H1 (cell line): ENCODE results near the gene SLC6A3.

Experiments
- GABPA ChIP-seq: IDR thresholded peaks from 2 replicates; pipeline ENCODE4 v1.6.1; 2011; ENCODE audit warnings: mild to moderate bottlenecking, low read length, moderate library complexity, borderline replicate concordance; ENCODE audit not compliant: insufficient read depth
- NRF1 ChIP-seq: IDR thresholded peaks from 2 replicates; pipeline ENCODE4 v1.6.1; 2011; ENCODE audit warnings: mild to moderate bottlenecking, low read depth, low read length, improper control_type of control experiment
- POLR2A ChIP-seq, 2 experiments: IDR thresholded peaks; 1 replicate in 1 of 2; 2 replicates in 1 of 2; pipeline ENCODE4 v1.6.1; 2011; ENCODE audit warnings: low read depth in 2 of 2, low read length in 2 of 2, mild to moderate bottlenecking in 2 of 2; ENCODE audit errors: control extremely low read depth in 1 of 2
- RFX5 ChIP-seq: IDR thresholded peaks from 2 replicates; pipeline ENCODE4 v1.6.1; 2011; ENCODE audit warnings: low read depth, low read length, improper control_type of control experiment, borderline replicate concordance
- SIN3A ChIP-seq, 2 experiments: IDR thresholded peaks in 1 of 2; conservative IDR thresholded peaks in 1 of 2; 2 replicates each; pipeline ENCODE4 v1.6.1; 2011 to 2012; ENCODE audit warnings: low read length in 2 of 2, improper control_type of control experiment in 1 of 2, low read depth in 1 of 2, mild to moderate bottlenecking in 1 of 2
- USF2 ChIP-seq: IDR thresholded peaks from 2 replicates; pipeline ENCODE4 v1.6.1; 2011; ENCODE audit warnings: low read length, improper control_type of control experiment
- YY1 ChIP-seq: IDR thresholded peaks from 2 replicates; pipeline ENCODE4 v1.6.1; 2011; ENCODE audit warnings: low read depth, mild to moderate bottlenecking, low read length
- ZNF274 ChIP-seq: IDR thresholded peaks from 2 replicates; pipeline ENCODE4 v1.7.0; 2012; ENCODE audit warnings: low read length, borderline replicate concordance; ENCODE audit errors: extremely low read depth
- TF ChIP-seq, protein P1 (sequence below), 3 experiments: IDR thresholded peaks; 1 replicate in 2 of 3; 2 replicates in 1 of 3; pipeline versions ENCODE4 v1.5.1 to v1.6.1; 2011; ENCODE audit warnings: low read length in 3 of 3, mild to moderate bottlenecking in 3 of 3, inconsistent platforms in 2 of 3, low read depth in 1 of 3, moderate library complexity in 1 of 3; ENCODE audit not compliant: insufficient read depth in 1 of 3; ENCODE audit errors: control extremely low read depth in 1 of 3

- TF ChIP-seq ZNF274 (no peak), YY1 (no peak), POLR2A (IDR thresholded peaks at IDR 0.05; ENCODE audit: control extremely low read depth in 1 of 2, low read depth in 2 of 2, low read length in 2 of 2) (no peak), SIN3A (conservative IDR thresholded peaks at IDR 0.05 in 1 of 2, IDR thresholded peaks at IDR 0.05 in 1 of 2; ENCODE audit: low read depth in 1 of 2, low read length in 2 of 2) (no peak), RFX5 (no peak), GABPA (no peak), NRF1 (no peak), USF2 (no peak)
- TF ChIP-seq, protein P1, sequence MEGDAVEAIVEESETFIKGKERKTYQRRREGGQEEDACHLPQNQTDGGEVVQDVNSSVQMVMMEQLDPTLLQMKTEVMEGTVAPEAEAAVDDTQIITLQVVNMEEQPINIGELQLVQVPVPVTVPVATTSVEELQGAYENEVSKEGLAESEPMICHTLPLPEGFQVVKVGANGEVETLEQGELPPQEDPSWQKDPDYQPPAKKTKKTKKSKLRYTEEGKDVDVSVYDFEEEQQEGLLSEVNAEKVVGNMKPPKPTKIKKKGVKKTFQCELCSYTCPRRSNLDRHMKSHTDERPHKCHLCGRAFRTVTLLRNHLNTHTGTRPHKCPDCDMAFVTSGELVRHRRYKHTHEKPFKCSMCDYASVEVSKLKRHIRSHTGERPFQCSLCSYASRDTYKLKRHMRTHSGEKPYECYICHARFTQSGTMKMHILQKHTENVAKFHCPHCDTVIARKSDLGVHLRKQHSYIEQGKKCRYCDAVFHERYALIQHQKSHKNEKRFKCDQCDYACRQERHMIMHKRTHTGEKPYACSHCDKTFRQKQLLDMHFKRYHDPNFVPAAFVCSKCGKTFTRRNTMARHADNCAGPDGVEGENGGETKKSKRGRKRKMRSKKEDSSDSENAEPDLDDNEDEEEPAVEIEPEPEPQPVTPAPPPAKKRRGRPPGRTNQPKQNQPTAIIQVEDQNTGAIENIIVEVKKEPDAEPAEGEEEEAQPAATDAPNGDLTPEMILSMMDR (IDR thresholded peaks at IDR 0.05; ENCODE audit: control extremely low read depth in 1 of 3, insufficient read depth in 1 of 3, low read depth in 1 of 3, low read length in 3 of 3) = no peak
Observed at GRCh38 chr5:1368756-1369155, 76.5 kb downstream of the SLC6A3 start.
